Astrocyte of the spinal cord (primary cell): ENCODE measurements around the gene GBA2.

Experiments used
- DNase-seq: peaks from one replicate; pipeline ENCODE4 v3.0.0; 2011; ENCODE audit warnings: low read depth, low spot score
- H3K4me3 ChIP-seq: 2 replicates; pipeline ENCODE4 v1.5.1; 2011; ENCODE audit warnings: low read depth, mild to moderate bottlenecking, low read length, moderate library complexity
- in situ Hi-C: cut with HindIII; loops from 2 replicates; pipeline ENCODE4 v1.10.0; 2017; ENCODE audit warnings: low sequenced_read_pairs
- TF ChIP-seq, protein P1 (sequence below): IDR thresholded peaks from 2 replicates; pipeline ENCODE4 v1.5.1; 2012; ENCODE audit warnings: low read depth, mild to moderate bottlenecking, low read length, inconsistent platforms

The GBA2 gene

DNA sequence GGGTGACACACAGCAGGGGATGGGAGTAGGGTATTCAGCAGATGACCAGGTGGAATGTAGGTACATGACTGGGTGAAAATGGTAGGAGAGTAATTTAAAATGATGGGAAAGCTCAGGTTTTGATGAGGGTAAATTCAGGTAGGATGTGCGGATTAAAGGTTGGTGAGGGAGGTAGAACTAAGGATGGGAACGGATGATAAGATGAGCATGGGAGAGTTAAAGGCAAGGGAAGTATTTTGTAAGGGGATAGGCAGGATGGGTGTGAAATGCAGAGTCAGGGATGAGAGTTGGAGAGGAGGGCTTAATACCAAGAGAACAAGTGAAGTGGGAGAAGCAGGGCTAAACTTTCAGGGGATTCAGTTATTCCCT, 18.6 kb downstream of the GBA2 start:
- in situ Hi-C loops: no loop called here
- TF ChIP-seq, protein P1, sequence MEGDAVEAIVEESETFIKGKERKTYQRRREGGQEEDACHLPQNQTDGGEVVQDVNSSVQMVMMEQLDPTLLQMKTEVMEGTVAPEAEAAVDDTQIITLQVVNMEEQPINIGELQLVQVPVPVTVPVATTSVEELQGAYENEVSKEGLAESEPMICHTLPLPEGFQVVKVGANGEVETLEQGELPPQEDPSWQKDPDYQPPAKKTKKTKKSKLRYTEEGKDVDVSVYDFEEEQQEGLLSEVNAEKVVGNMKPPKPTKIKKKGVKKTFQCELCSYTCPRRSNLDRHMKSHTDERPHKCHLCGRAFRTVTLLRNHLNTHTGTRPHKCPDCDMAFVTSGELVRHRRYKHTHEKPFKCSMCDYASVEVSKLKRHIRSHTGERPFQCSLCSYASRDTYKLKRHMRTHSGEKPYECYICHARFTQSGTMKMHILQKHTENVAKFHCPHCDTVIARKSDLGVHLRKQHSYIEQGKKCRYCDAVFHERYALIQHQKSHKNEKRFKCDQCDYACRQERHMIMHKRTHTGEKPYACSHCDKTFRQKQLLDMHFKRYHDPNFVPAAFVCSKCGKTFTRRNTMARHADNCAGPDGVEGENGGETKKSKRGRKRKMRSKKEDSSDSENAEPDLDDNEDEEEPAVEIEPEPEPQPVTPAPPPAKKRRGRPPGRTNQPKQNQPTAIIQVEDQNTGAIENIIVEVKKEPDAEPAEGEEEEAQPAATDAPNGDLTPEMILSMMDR: no peak

DNA sequence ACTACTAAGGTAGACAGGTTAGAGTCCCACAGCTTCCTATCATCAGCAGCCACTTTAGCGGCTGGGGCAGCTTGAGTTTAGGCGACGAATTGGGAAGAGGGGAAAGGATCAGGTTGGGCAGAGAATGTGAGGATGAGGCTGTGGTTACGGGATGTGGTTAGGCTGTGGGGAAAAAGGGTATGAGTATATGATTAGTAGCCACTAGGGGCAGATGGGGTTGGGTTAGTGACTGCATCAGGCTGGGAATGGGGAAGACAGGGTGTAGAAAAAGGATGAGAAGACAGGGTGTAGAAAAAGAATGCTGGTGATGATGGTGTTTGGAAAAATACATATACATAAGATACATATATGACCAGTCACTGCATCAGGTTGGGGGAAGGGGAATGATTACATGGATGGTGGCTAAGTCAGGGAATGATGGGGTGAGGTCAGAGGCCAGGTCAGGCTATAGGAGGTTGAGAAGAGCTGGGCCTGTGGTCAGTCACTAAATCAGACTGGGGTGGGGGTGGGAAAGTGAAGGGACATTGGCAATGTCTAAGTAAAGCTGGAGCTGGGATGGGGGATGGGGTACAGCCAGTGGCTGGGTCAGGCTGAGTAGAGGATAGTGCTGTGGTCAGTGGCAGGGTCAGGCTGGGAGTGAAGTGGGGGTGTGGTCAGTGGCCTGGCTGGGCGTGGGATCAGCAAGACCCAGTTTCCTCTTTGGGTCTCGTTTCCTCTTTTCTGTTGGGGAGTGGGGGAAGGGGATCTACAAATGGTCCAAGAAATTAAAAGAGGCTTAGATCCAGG, 19.1 kb downstream of the GBA2 start:
- in situ Hi-C loops: no loop called here
- peak overlapping the region; percentile 93 for H3K4me3 ChIP-seq
- peak; percentile 75 for DNase-seq
- TF ChIP-seq, protein P1: peak; percentile 68

More for the DNA sequence above, 18.6 kb downstream of the GBA2 start:
- H3K4me3 ChIP-seq: peak overlapping the region; percentile 93
- DNase-seq: no peak

DNA sequence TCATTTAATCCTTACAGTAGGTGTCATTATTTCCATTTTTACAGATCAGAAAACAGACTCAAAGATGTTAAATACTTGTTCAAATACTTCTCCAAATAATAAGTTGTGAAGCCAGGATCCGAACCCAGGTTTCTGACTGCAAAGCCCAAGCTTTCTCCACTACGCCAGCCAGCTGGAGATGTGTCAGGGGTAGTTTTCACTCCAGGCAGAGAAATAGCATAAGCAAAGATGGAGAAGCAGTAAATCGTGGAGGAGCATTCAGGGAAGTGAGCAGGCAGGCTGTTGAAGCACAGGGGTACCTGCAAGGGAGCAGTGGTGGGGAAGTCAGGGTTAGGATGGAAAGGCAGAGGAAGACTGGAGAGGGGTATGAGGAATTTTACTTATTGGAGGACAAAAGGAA, 19.9 kb downstream of the GBA2 start:
- peak overlapping the region; percentile 93 for H3K4me3 ChIP-seq
- DNase-seq: no peak
- in situ Hi-C loops: no loop called here
- TF ChIP-seq, protein P1: no peak

DNA sequence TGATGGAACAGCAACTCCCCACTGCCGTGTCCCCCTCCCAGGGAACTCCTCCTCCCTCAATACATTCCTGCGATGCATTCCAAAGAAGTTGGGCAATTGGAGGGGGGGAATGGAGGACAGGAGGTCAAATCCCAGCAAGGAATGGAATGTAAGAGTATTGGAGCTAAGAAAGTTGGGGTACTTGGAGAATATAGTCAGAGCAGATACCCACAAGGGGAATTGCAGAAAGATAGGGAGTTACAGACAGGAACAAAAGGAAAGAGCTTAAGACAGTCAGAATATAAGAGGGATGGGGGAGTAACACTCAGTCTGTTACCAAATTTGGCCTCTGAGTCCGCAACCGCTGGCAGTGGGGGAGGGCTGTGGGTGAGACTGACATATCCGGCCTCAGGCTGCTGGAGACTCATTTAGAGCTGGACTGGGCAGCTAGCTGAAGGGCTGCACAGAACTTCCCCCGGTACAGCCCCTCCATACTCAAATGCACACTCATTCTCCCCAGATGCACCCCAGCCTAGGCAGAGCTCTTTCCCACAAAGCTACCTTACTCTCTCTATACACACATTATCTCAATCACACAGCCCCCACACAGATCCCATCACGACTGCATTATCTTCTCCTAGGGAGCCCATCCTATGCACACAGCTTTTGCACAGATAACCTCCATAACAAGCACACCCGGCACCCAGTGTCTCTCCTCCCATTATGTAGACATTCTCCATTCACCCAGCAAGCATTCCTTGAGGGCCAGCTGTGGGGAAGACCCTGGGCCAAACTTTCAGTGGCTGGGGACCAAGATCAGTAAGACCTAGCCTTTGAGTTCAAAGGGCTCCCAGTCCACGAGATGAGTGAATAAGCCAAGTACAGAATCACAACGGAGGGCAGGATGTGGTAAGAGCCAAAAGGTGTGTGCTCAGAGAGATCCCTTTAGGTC, 20.7 kb downstream of the GBA2 start:
- TF ChIP-seq, protein P1: no peak
- H3K4me3 ChIP-seq: peak overlapping the region; percentile 38
- DNase-seq: peak; percentile 87
- in situ Hi-C loops: no loop called here

DNA sequence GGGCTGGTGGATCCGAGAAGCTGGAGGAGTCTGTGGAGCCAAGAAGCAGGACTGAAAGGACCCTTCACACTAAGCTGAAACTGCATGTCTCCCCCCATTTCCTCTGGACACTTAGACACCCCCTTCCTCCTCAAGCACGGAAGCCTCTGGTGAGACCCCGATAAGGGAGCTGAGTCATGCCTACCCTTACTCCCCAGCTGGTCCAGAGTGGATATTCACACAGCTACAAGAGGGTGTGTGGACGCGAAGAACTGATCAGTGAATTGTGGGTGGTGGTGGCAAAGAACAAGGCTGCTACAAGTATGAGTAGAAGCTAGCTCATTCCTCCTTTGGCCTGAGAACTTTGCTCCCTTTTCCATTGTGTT, 21.4 kb downstream of the GBA2 start:
- H3K4me3 ChIP-seq: peak overlapping the region; percentile 38
- TF ChIP-seq, protein P1: no peak
- in situ Hi-C loops: no loop called here
- no peak for DNase-seq

DNA sequence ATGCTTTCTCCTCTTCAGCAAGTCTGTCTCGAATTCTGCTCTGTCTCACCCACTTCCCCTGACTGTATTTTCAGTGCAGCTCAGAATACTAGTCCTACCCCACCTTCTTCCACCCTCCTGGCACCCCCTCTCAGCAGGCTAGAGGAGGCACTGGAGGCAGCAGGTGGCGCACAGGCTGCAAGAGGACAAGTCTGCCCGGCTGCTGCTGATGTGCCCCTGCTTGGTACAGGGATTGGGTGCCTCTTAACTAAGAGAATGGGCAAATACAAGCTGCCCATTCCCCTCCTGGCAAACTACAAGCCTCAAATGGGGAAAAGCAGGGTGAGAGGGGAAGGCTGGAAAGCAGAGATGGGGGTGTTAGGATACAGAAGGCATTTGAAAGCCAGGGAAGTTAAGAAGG, 22.1 kb downstream of the GBA2 start:
- H3K4me3 ChIP-seq: no peak overlapping the region
- in situ Hi-C loops: no loop called here
- peak; percentile 48 for DNase-seq
- TF ChIP-seq, protein P1: peak; percentile 18
